Measurements from ENCODE around the gene HTR7. TPM values are rescaled to one million over a fixed set of nuclear protein-coding genes. Genes with fewer than 3 reads are reported as not detected.

Gene HTR7
- total and polyA plus RNA-seq, 2 of the 8 experiments (the other 6 are each of a cell fraction or from before 2014, with no cell fraction given), result 22.9 to 24.6 TPM

DNA sequence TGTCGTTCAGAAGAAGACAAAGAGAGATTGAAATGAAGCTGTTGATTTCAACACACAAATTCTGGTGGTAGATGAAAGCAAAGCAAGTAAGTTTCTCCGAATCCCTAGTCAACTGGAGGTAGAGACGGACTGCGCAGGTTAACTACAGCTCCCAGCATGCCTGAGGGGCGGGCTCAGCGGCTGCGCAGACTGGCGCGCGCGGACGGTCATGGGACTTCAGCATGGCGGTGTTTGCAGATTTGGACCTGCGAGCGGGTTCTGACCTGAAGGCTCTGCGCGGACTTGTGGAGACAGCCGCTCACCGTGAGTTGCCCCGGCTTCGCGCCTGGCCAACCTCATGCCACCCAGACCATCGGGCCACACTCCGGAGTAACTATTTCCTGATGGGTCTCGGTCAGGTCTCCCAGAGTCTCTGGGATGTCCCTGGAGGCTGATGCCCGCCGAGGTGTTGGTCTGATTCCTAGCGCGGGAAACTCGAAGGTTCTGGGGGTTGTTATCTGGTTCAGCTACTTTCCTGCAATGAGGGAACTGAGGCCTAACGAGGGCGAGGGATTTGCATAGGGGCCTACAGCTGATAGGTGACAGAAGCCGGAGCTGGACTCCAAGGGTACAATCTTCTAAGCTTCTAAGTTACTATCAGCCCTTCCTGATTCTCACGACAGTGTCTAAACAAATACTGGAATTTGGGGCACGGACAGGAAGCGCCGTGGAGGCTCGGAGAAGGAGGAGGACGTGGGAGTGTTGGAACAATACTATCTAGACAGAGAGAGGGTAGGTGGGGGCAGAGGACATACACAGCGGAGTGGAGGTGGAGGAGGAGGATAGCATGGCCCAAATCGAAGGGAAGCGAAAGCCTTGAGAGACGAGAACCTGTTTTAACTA lies 14.2 kb upstream of the HTR7 start, which contains the start of gene RPP30 (continued):
- TF ChIP-seq, protein P1, sequence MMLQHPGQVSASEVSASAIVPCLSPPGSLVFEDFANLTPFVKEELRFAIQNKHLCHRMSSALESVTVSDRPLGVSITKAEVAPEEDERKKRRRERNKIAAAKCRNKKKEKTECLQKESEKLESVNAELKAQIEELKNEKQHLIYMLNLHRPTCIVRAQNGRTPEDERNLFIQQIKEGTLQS (IDR thresholded peaks at IDR 0.05; ENCODE audit: insufficient read depth, low read depth, low read length), result no peak
- no peak for TF ChIP-seq SIRT6 (IDR thresholded peaks at IDR 0.05; ENCODE audit: low read length)
- no peak for TF ChIP-seq CBX5 (IDR thresholded peaks at IDR 0.05; ENCODE audit: low read depth, low read length)
- TF ChIP-seq BCL11A (IDR thresholded peaks at IDR 0.05; ENCODE audit: low read depth in 2 of 2, low read length in 2 of 2), result no peak
- no peak for TF ChIP-seq SP1 (IDR thresholded peaks at IDR 0.05; ENCODE audit: low read depth, low read length)
- no peak for TF ChIP-seq KDM1A (IDR thresholded peaks at IDR 0.05; ENCODE audit: borderline replicate concordance, low read length)
- TF ChIP-seq BRCA1 (IDR thresholded peaks at IDR 0.05; ENCODE audit: low read depth, low read length), result 0 out of 2 replicates have a peak, but pooled peaks have one; percentile 0
- TF ChIP-seq POLR2AphosphoS5 (IDR thresholded peaks at IDR 0.05; ENCODE audit: low read depth, low read length), result peak; percentile 77
- TF ChIP-seq CBX8 (IDR thresholded peaks at IDR 0.05; ENCODE audit: borderline replicate concordance, low read depth, low read length), result no peak
- no peak for TF ChIP-seq SUZ12 (IDR thresholded peaks at IDR 0.05; ENCODE audit: low read length)
- TF ChIP-seq ZNF274 (IDR thresholded peaks at IDR 0.05; ENCODE audit: borderline replicate concordance, extremely low read depth, low read length), result no peak
- TF ChIP-seq, protein P2, sequence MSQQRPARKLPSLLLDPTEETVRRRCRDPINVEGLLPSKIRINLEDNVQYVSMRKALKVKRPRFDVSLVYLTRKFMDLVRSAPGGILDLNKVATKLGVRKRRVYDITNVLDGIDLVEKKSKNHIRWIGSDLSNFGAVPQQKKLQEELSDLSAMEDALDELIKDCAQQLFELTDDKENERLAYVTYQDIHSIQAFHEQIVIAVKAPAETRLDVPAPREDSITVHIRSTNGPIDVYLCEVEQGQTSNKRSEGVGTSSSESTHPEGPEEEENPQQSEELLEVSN (IDR thresholded peaks at IDR 0.05), result peak; percentile 85; the same call in 1 of the 2 replicates
- TF ChIP-seq, protein P3, sequence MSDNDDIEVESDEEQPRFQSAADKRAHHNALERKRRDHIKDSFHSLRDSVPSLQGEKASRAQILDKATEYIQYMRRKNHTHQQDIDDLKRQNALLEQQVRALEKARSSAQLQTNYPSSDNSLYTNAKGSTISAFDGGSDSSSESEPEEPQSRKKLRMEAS (IDR thresholded peaks at IDR 0.05), result peak; percentile 71
- TF ChIP-seq RBBP5 (IDR thresholded peaks at IDR 0.05; ENCODE audit: borderline replicate concordance, low read depth, low read length), result no peak
- TF ChIP-seq PHF8 (conservative IDR thresholded peaks at IDR 0.05; ENCODE audit: low read depth, low read length), result peak; percentile 88
- no peak for TF ChIP-seq TAF7 (optimal IDR thresholded peaks at IDR 0.05; ENCODE audit: borderline replicate concordance, low read depth, low read length)
- peak; percentile 68 for TF ChIP-seq SAP30 (IDR thresholded peaks at IDR 0.05; ENCODE audit: insufficient read depth, insufficient replicate concordance, low read length)
- no peak for TF ChIP-seq HDAC6 (IDR thresholded peaks at IDR 0.05; ENCODE audit: low read depth, low read length)
- peak; percentile 79 for TF ChIP-seq ASH2L (IDR thresholded peaks at IDR 0.05; ENCODE audit: low read length)
